SJSA1 (cell line): ENCODE results near the gene MAML3. TPM values are rescaled to one million over a fixed set of nuclear protein-coding genes. Genes with fewer than 3 reads are reported as not detected.

Experiments used
- DNase-seq, 2 experiments: peaks; one replicate each; pipeline ENCODE4 v3.0.0-alpha.2; 2015 to 2020; ENCODE audit warnings: low spot score in 2 of 2, low read depth in 1 of 2
- H3K27ac ChIP-seq: fragments of 250-450 bp; sonication (Bioruptor Pico); 2 replicates; pipeline ENCODE4 v1.5.1; 2020; ENCODE audit warnings: mild to moderate bottlenecking, moderate library complexity
- H3K27me3 ChIP-seq: fragments of 250-450 bp; sonication (Bioruptor Pico); replicated peaks from 2 replicates; pipeline ENCODE4 v1.5.1; 2020; ENCODE audit warnings: mild to moderate bottlenecking, moderate library complexity
- H3K36me3 ChIP-seq: fragments of 250-450 bp; sonication (Bioruptor Pico); 2 replicates; pipeline ENCODE4 v1.5.1; 2020; ENCODE audit warnings: mild to moderate bottlenecking
- H3K4me1 ChIP-seq: fragments of 250-450 bp; sonication (Bioruptor Pico); replicated peaks from 2 replicates; pipeline ENCODE4 v1.6.1; 2021; ENCODE audit warnings: mild to moderate bottlenecking
- H3K4me3 ChIP-seq: fragments of 250-450 bp; sonication (Bioruptor Pico); 2 replicates; pipeline ENCODE4 v1.5.1; 2020; ENCODE audit warnings: mild to moderate bottlenecking
- H3K9me3 ChIP-seq: fragments of 250-450 bp; sonication (Bioruptor Pico); replicated peaks from 2 replicates; pipeline ENCODE4 v1.5.1; 2020; ENCODE audit warnings: mild to moderate bottlenecking
- total RNA-seq: library from RNA; depleted of rRNA; stranded (reverse); fragments of >200 nt; shearing (Covaris generic); gene quantifications from 2 replicates; pipeline ENCODE4 v1.2.3, GENCODE V29; 2014

MAML3 gene
- total RNA-seq, 1 experiment from 2014 or later = 1.8 TPM

DNA sequence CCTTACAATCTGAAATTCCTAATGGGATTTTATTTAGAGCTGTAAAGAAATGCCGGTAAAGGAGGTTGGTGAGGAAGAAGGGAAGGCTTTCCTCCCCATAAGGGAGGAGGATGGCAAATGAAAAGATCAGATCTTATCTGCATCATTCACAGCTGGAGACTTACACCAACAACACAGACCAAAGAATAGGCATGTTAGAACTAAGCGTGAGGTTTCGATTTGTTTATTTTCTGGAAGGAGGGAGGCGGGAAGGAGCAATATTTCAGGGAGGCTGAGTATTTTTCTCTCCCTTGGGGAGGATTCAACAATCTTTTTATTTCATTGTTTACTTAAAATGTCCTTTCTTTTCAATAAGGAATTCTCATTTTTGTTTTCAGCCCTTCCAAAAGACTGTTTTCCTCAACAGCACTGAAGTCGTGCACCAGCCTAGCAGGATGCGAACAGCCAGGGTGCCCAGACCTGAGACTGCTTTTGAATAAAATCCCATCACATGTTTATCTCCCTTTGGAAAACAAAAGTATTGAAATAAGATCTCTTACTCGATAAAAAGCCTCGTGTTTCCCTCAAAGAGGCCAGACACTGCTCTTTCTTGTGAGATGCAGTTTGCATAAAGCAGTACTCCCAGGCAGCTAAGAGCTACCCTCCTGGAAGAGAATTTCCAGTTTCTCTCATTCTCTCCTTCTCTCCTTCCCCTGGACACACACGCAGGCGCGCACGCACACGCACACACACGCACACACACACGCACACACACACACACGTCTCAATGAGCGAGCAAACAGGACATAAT is 252.3 kb downstream of the MAML3 start:
- Histone ChIP-seq H3K9me3 (no peaks in the 10 kb centered on the region), H3K36me3 (no peaks in the 10 kb centered on the region), H3K4me1 (peaks cover 21% of the 10 kb centered on the region), H3K27ac (peak overlapping the region; percentile 42), H3K4me3 (peak overlapping the region; percentile 24), H3K27me3 (no peaks in the 10 kb centered on the region)
- peak in 1 of 2 experiments; percentile 76 for DNase-seq

- H3K9me3 ChIP-seq = no peaks in the 10 kb centered on the region
- H3K4me1 ChIP-seq = peaks cover 21% of the 10 kb centered on the region
- no peak overlapping the region for H3K27ac ChIP-seq
- DNase-seq = no peak
- no peak overlapping the region for H3K4me3 ChIP-seq
- H3K36me3 ChIP-seq = no peaks in the 10 kb centered on the region
- H3K27me3 ChIP-seq = no peaks in the 10 kb centered on the region
Measured at GRCh38 chr4:139900964-139901376, 253.0 kb downstream of the MAML3 start.

DNA sequence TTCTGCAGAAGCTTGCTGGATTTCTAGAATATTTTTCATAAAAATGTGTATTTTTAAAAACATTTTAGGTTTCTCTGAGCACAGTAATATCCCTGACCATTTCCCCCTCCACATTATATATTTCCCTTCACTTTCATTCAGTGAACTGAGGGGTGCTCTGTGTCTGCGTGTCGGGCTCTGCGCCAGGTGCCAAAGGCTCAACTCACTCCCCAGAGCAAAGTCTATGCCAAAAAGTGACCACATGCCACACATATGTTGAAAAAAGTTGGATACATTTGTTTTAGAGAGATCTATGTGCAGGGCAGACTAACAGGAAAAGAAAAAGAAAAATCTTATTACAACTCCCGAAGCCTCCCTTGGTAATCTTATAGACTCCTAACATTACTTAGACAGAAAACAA is 254.6 kb downstream of the MAML3 start:
- Histone ChIP-seq H3K4me1 (peaks cover 21% of the 10 kb centered on the region), H3K27me3 (no peaks in the 10 kb centered on the region), H3K9me3 (no peaks in the 10 kb centered on the region), H3K4me3 (no peak overlapping the region), H3K27ac (no peak overlapping the region), H3K36me3 (no peaks in the 10 kb centered on the region)
- DNase-seq = no peak

- H3K27ac ChIP-seq = no peak overlapping the region
Measured at GRCh38 chr4:139898293-139898692, 255.7 kb downstream of the MAML3 start.

DNA sequence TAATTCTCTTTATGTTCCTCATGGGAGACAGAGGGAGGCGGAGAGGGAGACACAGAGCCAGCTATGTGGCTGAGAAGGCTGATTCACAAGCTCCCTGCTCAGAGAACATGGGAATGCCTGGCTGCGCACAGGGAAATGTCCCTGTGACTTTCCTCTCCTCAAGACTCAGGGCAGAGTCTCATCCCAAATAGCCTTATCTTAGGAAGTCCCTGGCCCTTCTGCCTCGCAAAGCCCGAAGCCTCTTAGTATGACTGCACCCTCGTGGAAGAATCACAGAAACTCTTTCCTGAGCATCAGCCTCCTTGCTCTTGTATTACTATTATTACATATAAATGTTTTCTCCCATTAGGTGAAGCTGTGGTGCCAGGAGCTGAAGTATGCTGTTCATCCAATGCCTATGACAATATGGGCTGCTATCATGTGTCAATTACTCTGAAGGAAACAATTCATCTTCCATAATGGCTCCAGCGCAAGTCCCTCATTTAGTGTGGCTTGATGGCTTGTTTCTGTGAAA is 257.8 kb downstream of the MAML3 start:
- Histone ChIP-seq H3K27me3 (no peaks in the 10 kb centered on the region), H3K9me3 (no peaks in the 10 kb centered on the region), H3K27ac (no peak overlapping the region), H3K4me3 (no peak overlapping the region), H3K36me3 (no peaks in the 10 kb centered on the region), H3K4me1 (peaks cover 19% of the 10 kb centered on the region)
- DNase-seq = no peak

More at GRCh38 chr4:139898293-139898692, 255.7 kb downstream of the MAML3 start:
- no peaks in the 10 kb centered on the region for H3K9me3 ChIP-seq
- DNase-seq = no peak
- H3K36me3 ChIP-seq = no peaks in the 10 kb centered on the region
- H3K27me3 ChIP-seq = no peaks in the 10 kb centered on the region
- H3K4me1 ChIP-seq = peaks cover 29% of the 10 kb centered on the region
- no peak overlapping the region for H3K4me3 ChIP-seq

GRCh38 chr4:139893801-139894200 is 260.2 kb downstream of the MAML3 start:
- no peaks in the 10 kb centered on the region for H3K9me3 ChIP-seq
- no peak overlapping the region for H3K4me3 ChIP-seq
- no peaks in the 10 kb centered on the region for H3K36me3 ChIP-seq
- peak overlapping the region; percentile 32 for H3K27ac ChIP-seq
- DNase-seq = no peak
- peaks cover 13% of the 10 kb centered on the region for H3K4me1 ChIP-seq
- no peaks in the 10 kb centered on the region for H3K27me3 ChIP-seq

- Histone ChIP-seq H3K27me3 (no peaks in the 10 kb centered on the region), H3K9me3 (no peaks in the 10 kb centered on the region), H3K4me1 (peaks cover 17% of the 10 kb centered on the region), H3K4me3 (no peak overlapping the region), H3K27ac (peak overlapping the region; percentile 32), H3K36me3 (no peaks in the 10 kb centered on the region)
- DNase-seq = peak; percentile 60 to 63
Measured at GRCh38 chr4:139892973-139893736, 260.8 kb downstream of the MAML3 start.

DNA sequence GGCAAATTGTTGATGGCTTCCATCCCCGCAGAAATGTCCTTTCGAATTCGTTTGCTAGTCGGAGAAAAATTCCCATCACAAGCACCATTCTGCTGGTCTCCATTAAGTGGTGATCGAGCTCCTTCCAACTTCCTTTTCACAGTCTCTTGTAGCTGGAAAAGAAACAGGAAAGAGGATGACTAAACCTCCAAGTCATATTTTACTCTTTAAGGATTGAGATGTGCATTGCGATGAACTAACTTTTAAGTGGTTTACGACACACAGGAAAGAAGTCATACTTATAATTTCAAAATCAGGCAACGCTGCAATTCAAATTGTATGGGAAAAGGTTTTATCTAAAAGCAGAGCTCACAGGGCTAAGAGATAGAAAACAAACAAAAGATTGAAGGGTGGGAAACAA is 263.2 kb downstream of the MAML3 start:
- Histone ChIP-seq H3K27me3 (no peaks in the 10 kb centered on the region), H3K9me3 (no peaks in the 10 kb centered on the region), H3K4me1 (peaks cover 33% of the 10 kb centered on the region), H3K4me3 (no peak overlapping the region), H3K36me3 (no peaks in the 10 kb centered on the region), H3K27ac (no peak overlapping the region)
- DNase-seq = no peak

DNA sequence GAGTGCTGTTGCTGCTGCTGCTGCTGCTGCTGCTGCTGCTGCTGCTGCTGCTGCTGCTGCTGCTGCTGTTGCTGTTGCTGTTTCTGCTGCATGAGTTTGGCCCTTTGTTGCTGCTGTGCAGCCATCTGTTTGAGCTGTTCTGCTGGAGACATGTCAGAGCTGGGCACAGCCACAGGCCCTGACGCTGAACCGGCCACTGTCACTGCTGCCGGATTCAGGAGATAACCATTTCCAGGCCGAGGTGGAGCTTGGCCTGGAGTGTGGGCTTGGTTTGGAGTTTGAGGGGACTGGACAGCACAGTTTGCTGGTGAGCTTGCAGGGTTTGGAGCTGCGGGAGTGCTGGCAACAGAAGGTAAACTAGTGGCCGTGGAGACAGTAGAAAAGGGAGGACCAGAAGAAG is 264.1 kb downstream of the MAML3 start:
- Histone ChIP-seq H3K9me3 (no peaks in the 10 kb centered on the region), H3K27ac (no peak overlapping the region), H3K4me3 (no peak overlapping the region), H3K4me1 (peaks cover 36% of the 10 kb centered on the region), H3K36me3 (no peaks in the 10 kb centered on the region), H3K27me3 (no peaks in the 10 kb centered on the region)
- no peak for DNase-seq

DNA sequence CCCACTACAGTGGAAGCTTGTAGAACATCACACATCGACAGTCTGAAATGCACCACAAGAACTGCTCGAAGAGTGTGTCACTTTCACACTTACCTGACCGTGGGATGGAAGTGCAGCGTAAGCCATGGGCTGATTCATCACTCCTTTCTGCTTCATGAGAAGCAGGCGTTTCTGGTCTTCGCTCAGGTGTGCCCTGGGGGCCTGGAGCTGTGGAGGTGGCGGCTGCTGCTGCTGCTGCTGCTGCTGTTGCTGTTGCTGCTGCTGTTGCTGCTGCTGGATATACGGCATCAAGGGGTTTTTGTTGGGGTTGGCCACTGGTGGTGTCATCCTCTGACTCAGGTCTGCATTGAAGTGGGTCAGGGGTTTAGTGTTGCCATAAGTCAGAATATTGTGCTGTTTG is 264.7 kb downstream of the MAML3 start:
- Histone ChIP-seq H3K4me3 (no peak overlapping the region), H3K9me3 (no peaks in the 10 kb centered on the region), H3K27ac (no peak overlapping the region), H3K36me3 (no peaks in the 10 kb centered on the region), H3K27me3 (no peaks in the 10 kb centered on the region), H3K4me1 (peaks cover 42% of the 10 kb centered on the region)
- DNase-seq = no peak

DNA sequence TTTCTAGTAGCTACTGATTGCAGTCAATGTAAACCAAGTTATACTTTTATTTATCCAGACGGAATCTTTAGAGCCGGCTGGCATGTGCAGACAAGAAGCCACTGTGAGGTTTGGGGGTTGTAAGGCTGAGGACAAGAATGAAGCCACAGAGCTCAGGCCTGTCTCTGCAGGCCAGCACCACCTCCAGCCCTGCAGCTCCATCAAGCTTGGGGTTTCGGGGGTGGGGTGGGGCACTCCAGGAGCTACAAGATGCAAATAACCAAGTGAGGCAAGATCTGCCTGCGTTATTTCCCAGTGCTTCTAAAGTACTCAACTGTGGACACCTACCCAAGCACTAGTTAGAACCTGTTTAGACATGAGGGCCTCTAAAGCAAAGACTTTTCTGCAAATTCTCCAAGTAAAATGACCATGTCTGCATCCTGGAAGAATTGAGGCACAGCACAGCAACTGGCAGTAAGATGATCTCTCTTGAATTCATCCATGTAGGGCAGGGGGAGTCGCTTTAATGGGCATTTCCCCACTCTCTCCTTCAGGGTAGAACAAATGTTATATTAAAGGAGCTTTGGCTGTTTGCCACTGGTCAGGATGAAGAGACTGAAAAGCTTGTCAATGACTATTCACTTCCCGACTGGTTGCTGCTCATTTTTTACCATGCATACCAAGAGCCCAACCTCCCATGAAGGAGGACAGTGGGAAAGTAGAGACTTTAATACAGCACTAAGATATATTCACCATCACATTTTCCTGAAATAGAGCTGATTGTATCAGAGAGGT is 265.8 kb downstream of the MAML3 start:
- H3K27me3 ChIP-seq = no peaks in the 10 kb centered on the region
- no peaks in the 10 kb centered on the region for H3K9me3 ChIP-seq

GRCh38 chr4:139887376-139887802 is 266.6 kb downstream of the MAML3 start:
- H3K27ac ChIP-seq = peak overlapping the region; percentile 66
- no peaks in the 10 kb centered on the region for H3K27me3 ChIP-seq
- DNase-seq = peak in 1 of 2 experiments; percentile 41
- H3K36me3 ChIP-seq = no peaks in the 10 kb centered on the region
- H3K9me3 ChIP-seq = no peaks in the 10 kb centered on the region
- H3K4me1 ChIP-seq = peaks cover 30% of the 10 kb centered on the region
- H3K4me3 ChIP-seq = peak overlapping the region; percentile 19

More for the DNA sequence above, 265.8 kb downstream of the MAML3 start:
- no peak overlapping the region for H3K27ac ChIP-seq
- H3K36me3 ChIP-seq = no peaks in the 10 kb centered on the region
- H3K4me1 ChIP-seq = peaks cover 34% of the 10 kb centered on the region
- DNase-seq = no peak
- no peak overlapping the region for H3K4me3 ChIP-seq

DNA sequence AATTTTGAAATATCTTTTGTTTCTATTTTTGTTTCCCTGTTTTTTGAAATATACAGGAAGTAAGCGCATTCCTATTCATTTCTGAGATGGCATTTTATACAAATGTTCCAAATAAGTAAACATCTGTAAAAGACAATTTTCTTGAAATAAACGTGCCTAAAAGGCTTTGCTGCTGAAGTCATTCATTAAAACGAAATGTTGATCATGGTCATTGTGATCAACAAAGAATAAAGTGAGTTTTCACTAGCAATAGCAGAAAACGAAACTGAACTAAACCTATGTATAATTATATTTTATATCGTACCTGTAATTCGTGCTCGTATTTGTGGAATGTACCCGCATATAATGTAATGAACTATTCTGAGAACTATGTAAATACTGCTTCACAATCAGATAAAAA is 267.2 kb downstream of the MAML3 start:
- DNase-seq = peak in 1 of 2 experiments; percentile 34
- H3K27ac ChIP-seq = peak overlapping the region; percentile 66
- no peaks in the 10 kb centered on the region for H3K27me3 ChIP-seq
- peak overlapping the region; percentile 19 for H3K4me3 ChIP-seq
- H3K9me3 ChIP-seq = no peaks in the 10 kb centered on the region
- H3K4me1 ChIP-seq = peaks cover 30% of the 10 kb centered on the region
- H3K36me3 ChIP-seq = no peaks in the 10 kb centered on the region
